PFSK-1 (cell line): ENCODE results near the gene MBOAT2.

Source experiments
- FOXP2 ChIP-seq: optimal IDR thresholded peaks from 2 replicates; pipeline ENCODE3; 2011; ENCODE audit warnings: borderline replicate concordance, control low read depth, inconsistent platforms; ENCODE audit not compliant: insufficient read depth; ENCODE audit errors: extremely low read length, extremely low read depth
- POLR2AphosphoS5 ChIP-seq: IDR thresholded peaks from 2 replicates; pipeline ENCODE4 v1.6.1; 2012; ENCODE audit warnings: low read depth, mild to moderate bottlenecking, control low read depth, low read length, moderate library complexity
- SIN3A ChIP-seq: IDR thresholded peaks from 2 replicates; pipeline ENCODE4 v1.6.1; 2012; ENCODE audit warnings: mild to moderate bottlenecking, low read length, moderate library complexity, borderline replicate concordance; ENCODE audit not compliant: insufficient read depth
- TF ChIP-seq, protein P1 (sequence below), 2 experiments: IDR thresholded peaks; 2 replicates each; pipeline versions ENCODE4 v1.6.1 to v1.8.0; 2011 to 2012; ENCODE audit warnings: low read depth in 2 of 2, low read length in 2 of 2, control low read depth in 1 of 2, inconsistent platforms in 1 of 2, mild to moderate bottlenecking in 1 of 2, moderate library complexity in 1 of 2; ENCODE audit not compliant: insufficient read depth in 1 of 2

DNA sequence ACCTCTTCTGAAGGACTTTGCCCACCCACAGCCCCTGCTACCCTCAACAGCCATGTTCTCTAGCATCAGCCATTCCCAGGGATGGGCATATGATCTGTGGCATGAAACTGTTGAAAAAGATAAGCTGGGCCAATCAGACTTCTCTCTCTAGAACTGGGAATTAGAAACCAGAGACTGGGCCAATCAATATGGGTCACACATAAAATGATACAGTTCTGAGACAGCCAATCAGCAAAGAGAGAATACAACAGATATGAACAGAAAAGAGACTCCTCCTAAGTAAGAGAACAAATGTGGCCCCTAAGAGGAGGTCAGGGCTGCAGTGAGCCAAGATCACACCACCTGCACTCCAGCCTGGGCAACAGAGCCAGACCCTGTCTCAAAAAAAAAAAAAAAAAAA, 168.2 kb downstream of the MBOAT2 start:
- no peak for TF ChIP-seq SIN3A
- TF ChIP-seq, protein P1, sequence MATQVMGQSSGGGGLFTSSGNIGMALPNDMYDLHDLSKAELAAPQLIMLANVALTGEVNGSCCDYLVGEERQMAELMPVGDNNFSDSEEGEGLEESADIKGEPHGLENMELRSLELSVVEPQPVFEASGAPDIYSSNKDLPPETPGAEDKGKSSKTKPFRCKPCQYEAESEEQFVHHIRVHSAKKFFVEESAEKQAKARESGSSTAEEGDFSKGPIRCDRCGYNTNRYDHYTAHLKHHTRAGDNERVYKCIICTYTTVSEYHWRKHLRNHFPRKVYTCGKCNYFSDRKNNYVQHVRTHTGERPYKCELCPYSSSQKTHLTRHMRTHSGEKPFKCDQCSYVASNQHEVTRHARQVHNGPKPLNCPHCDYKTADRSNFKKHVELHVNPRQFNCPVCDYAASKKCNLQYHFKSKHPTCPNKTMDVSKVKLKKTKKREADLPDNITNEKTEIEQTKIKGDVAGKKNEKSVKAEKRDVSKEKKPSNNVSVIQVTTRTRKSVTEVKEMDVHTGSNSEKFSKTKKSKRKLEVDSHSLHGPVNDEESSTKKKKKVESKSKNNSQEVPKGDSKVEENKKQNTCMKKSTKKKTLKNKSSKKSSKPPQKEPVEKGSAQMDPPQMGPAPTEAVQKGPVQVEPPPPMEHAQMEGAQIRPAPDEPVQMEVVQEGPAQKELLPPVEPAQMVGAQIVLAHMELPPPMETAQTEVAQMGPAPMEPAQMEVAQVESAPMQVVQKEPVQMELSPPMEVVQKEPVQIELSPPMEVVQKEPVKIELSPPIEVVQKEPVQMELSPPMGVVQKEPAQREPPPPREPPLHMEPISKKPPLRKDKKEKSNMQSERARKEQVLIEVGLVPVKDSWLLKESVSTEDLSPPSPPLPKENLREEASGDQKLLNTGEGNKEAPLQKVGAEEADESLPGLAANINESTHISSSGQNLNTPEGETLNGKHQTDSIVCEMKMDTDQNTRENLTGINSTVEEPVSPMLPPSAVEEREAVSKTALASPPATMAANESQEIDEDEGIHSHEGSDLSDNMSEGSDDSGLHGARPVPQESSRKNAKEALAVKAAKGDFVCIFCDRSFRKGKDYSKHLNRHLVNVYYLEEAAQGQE (IDR thresholded peaks at IDR 0.05; ENCODE audit: insufficient read depth in 1 of 2, low read depth in 2 of 2, low read length in 2 of 2) = no peak
- TF ChIP-seq FOXP2 = no peak
- TF ChIP-seq POLR2AphosphoS5 = no peak
